HG03439 (cell line): ENCODE data around the gene TOMM20L.
"Not testable (repeated sequence)": the region's sequence is repeated elsewhere in the genome, so short reads cannot be mapped to it uniquely, and the experiment has no call there.

Experiments
- ATAC-seq: cut with Tn5 transposase; IDR thresholded peaks from one replicate; pipeline ENCODE4 v1.9.1; 2021; ENCODE audit warnings: mild to moderate bottlenecking, moderate library complexity; ENCODE audit not compliant: unreplicated experiment

TOMM20L gene

GRCh38 chr14:58395812-58396788 is at the start of gene TOMM20L:
Gene TOMM20L, plus strand, starts transcription at chr14:58395930. Its CDS starts 28 bp downstream, at chr14:58395958.
- ATAC-seq: peak; percentile 95

DNA sequence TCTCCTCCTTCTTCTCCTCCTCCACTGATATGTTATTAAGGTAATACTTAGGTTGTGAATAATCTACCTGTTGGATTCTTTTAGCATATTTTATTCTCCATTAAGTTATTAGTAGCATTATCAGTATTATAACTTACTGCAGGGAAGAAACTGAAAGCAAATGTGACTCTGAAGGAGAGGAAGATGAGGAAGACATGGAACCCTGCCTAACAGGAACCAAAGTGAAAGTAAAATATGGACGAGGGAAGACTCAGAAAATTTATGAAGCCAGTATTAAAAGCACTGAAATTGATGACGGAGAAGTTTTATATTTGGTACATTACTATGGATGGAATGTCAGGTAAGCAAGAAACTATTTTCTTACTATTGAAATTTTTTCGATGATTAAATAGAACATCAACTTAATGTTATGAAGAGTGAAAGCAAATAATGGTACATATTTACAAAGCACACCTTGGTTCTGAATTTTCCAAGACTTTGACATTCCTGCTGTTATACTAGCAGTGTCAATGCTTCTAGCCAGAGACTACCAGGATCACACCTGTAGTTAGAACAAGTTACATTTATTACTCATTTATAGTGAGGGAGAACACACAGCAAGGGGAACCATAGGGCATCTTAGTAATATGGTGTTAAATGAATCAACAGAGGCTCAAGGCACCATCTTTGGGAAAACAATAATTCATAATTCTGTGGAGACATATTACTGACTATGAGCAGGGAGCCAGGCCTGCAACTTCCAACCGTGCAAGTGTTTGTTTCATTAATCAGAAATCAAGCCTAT is 42.0 kb upstream of the TOMM20L start:
- no peak for ATAC-seq

DNA sequence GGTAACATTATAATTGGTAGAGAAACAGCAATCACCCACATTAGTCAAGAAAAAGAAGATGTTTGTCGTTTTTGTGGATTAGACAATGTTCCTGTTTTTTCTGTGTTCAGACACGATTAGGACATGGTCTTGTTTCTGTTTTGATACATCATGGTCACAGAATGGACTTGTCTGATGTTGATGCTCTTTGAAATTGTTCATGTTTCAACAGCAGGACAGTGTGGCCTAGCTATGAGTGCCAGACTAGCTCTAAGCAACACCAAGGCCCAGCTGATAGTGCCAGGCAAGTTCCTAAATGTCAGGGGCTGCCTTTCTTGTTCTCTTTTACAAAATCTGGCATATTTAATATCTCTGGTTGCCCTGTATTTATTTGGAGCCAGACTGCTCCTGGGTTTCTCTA is 40.9 kb upstream of the TOMM20L start:
- no peak for ATAC-seq

DNA sequence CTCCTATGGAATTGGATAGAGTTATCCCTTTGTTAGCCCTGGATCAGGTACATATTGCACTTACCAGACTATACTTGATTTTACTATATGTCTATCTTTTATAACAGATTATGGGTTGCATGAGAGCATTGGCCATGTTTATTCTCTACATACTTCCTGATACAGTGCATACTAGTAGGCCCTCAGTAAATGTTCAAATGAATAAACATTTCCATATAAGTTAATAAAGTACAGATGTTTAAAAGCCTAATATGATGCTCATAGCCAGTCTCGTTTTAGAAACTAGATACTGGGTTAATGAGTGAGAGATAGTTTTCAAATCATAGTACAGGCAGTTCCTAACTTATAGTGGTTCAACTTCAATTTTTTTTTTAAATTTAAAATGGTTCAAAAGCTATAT is 39.5 kb upstream of the TOMM20L start:
- ATAC-seq: no peak

- ATAC-seq: not testable (repeated sequence)
Observed at GRCh38 chr14:58362272-58362671, 33.5 kb upstream of the TOMM20L start.

DNA sequence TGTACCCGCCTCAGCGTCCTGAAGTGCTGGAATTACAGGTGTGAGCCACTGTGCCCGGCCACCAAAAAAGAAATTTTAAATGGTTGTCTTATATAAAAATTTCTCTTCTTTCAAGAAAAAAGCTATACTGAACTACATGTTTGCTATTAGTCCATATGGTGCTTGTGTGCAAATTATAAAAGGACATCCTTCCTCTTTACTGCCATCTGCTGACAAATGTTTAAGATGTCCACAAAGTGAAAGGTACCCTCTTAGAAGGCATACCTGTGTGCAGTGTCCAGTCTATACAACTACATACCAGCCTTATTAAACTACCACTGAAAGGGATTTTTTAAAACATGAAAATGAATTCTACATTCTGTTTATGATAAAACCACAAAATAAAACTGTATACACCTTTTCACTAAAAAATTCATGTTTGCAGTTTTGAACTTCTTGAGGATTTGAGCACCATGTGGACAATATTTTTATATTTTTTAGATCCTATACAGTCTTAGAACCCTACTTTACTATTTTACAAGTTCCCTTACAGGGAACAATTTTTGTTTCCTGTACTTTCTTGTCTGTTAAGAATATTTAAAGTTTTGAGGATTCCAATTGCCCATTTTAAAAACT is 32.8 kb upstream of the TOMM20L start:
- no peak for ATAC-seq

DNA sequence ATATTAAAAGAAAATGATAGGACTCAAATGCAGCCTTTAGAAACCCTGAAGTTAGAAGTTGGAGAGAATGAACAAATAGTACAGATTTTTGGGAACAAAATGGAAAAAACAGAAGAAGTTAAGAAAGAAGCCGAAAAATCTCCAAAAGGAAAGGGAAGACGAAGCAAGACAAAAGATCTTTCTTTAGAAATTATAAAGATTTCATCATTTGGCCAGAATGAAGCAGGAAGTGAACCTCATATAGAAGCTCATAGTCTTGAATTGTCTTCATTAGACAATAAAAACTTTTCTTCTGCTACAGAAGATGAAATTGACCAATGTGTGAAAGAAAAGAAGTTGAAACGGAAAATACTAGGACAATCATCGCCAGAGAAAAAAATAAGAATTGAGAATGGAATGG is 31.4 kb upstream of the TOMM20L start:
- no peak for ATAC-seq

- ATAC-seq: no peak
Observed at GRCh38 chr14:58367296-58367695, 28.4 kb upstream of the TOMM20L start.

DNA sequence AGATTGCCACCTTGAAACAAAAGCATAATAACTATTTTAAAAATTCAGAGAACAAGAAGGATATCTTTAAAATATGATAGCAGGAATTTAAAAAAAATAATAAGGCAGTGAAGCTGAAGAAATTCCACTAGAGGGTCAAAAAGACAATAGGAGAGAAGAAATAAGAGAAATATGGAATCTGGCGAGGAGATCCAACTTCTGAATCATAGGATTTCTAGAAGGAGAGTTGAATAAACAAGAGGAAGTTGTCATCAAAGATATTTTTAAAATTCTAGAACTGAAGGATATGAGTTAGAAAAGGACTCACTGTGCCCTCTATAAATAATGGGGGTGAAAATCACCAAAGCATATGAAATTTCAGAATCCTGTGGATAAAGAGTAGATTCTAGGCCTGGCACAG is 26.8 kb upstream of the TOMM20L start:
- no peak for ATAC-seq

GRCh38 chr14:58376791-58377190 is 18.9 kb upstream of the TOMM20L start:
- no peak for ATAC-seq

DNA sequence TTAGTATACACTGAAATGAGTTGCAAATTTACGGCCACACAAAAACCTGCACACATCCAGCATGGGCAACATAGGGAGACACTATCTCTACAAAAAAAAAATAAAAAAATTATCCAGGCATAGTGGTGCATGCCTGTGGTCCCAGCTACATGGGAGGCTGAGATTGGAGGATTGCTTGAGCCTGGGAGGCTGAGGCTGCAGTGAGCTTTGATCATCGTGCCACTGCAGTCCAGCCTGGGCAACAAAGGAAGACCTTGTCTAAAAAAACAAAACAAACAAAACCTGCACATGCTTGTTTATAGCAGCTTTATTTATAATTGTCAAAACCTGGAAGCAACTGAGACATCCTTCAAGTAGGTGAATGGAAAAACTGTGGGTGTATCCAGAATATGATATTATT is 4.9 kb upstream of the TOMM20L start:
- ATAC-seq: no peak

GRCh38 chr14:58395562-58395811 is 243 bp upstream of the TOMM20L start:
- no peak for ATAC-seq

DNA sequence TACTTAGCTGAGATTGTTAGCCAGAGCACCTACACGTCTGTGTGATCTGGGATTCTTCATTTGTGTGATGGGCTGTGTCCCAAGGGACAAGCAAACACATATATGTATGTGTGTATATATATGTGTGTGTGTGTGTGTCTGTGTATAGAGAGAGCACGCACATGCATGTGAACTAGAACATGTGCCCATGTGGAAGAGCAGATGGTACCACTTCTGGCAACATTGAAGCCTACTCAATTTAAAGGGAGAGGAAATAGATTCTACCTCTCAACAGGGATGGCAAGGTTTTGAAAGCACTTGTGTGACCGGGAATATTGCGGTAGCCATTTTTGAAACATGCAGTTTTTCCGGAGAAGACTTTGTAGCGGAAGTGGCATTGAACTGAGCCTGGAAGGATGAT is 1.4 kb downstream of the TOMM20L start:
- ATAC-seq: no peak

- no peak for ATAC-seq
Observed at GRCh38 chr14:58398495-58398894, 2.8 kb downstream of the TOMM20L start.

GRCh38 chr14:58398895-58399294 is 3.2 kb downstream of the TOMM20L start:
- ATAC-seq: no peak

DNA sequence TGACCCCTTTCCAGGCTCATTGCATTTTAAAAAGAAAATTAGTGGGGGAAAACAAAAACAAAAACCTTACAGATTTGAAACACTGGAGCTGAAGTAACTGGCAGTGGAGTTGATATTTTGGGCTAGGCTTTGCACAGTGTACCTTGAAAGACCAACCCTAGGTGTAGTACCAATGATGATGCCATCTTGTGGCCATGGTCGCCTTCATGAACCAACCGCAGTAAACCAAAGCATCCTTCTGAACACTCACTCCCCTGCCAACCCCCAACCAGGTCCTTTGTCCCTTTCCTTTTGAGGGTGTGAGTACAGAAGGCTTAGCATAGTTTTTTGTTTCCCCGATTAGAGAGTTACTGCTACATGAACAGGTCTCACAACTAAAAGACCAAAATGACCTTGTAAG is 5.9 kb downstream of the TOMM20L start:
- ATAC-seq: no peak

GRCh38 chr14:58408681-58409215 is 13.0 kb downstream of the TOMM20L start:
- ATAC-seq: no peak

GRCh38 chr14:58414845-58415244 is 19.1 kb downstream of the TOMM20L start:
- ATAC-seq: no peak

DNA sequence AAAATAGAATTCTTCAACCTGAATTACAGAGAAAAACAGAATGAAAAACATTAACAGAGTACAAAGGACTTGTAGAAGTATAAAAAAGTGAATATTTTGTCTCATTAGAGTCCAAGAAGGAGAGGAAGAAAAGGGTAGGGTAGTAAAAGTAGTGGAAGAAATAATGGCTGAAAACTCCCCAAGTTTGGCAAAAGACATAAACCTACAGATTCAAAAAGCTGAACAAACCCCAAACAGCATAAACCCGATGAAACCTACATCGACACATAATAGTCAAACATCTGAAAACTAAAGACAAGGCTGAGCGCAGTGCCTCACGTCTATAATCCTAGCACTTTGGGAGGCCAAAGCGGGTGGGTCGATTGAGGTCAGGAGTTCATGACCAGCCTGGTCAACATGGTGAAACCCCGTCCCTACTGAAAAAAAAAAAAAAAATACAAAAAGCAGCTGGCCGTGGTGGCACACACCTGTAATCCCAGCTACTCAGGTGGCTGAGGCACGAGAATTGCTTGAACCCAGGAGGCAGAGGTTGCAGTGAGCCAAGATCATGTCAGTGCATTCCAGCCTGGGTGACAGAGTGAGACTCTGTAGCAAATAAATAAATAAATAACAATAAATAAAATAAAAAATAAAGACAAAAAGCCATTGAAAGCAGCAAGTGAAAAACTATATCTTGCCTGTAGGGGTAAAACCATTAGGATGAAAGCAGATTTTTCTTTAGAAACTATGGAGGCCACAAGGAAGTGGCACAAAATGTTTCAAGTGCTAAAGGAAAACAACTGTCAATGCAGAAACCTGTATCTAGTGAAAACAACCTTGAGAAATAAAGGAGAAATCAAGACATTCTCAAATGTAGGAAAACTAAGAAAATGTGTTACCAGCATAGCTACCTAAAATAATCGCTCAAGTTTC is 20.2 kb downstream of the TOMM20L start:
- no peak for ATAC-seq

DNA sequence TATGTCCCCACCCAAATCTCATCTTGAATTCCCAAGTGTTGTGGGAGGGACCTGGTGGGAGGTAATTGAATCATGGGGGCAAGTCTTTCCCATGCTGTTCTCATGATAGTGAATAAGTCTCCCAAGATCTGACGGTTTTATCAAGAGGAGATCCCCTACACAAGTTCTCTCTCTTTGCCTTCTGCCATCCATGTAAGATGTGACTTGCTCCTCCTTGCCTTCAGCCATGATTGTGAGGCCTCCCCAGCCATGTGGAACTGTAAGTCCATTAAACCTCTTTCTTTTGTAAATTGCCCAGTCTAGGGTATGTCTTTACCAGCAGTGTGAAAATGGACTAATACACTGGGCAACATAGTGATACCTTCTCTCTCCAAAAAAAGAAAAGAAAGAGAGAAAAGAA is 21.2 kb downstream of the TOMM20L start:
- ATAC-seq: not testable (repeated sequence)
